Measurements from ENCODE around the gene JAZF1.
"Not testable (repeated sequence)": the region's sequence is repeated elsewhere in the genome, so short reads cannot be mapped to it uniquely, and the experiment has no call there.

Gene JAZF1

DNA sequence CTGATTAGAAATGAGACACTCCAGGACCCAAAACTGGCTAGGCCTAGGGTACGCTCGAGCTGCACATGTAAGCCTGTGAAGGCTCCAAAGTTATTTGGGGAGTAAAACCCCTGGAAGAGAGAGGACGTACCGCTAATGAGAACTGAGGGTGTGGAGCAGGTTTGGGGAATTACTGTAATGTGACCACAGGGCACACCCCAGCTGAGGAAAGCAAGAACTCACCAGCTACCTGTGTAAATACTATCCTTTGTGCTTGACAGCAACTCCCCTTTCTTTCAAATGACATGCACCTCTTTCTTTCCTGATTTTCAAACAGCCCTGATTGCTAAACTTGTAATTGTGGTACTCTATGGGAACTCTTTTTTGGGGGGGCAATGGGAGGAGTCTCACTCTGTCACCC lies 147.2 kb downstream of the JAZF1 start:
- DNase-seq = no peak

DNA sequence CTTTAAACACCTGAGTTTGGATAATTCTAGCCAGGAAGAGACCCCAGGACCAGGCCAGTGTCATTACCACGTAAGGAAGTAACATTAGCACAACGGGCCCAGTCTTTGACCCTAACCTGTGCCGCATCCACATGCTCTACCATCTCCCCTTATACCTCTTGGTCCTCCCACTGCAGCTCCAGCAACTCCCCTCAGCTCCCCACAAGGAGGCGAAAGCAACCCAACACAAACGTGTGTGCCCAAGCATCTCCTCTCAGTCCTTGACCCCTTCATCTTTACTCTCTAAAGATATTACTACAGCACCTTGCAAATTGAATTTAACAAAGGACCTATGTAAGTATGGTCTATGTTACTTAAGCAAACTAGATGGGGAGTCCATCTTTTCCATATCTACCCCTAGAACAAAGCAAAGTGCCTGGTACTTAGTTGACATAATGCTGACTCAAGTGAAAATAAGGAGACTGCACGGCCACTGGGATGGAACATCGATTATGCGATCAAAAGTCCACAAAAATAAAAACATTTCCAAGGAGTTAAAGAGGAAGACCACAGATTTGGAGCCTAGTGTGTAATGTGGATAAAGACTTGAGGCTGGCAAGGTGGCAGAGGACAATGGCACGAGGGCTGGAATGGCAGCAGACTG lies 147.7 kb downstream of the JAZF1 start:
- DNase-seq = no peak

DNA sequence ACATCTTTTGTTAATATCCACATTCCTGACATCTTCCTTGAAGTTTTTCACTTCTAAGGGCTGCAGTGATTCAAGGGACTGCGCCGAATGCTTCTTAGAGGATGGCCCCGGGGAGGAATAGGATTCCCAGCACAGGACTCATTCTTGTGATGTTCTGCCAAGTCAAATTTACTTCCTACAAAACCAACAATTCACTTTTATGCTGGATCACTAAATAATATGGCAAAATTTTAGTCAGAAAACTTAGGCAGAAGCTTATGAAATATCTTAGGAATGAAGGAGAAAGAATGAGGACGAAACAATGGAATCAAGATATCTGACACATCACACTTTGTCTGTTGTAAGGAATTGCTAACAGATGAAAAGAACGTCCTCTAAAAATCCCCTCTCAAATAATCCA lies 151.5 kb downstream of the JAZF1 start:
- no peak for DNase-seq

DNA sequence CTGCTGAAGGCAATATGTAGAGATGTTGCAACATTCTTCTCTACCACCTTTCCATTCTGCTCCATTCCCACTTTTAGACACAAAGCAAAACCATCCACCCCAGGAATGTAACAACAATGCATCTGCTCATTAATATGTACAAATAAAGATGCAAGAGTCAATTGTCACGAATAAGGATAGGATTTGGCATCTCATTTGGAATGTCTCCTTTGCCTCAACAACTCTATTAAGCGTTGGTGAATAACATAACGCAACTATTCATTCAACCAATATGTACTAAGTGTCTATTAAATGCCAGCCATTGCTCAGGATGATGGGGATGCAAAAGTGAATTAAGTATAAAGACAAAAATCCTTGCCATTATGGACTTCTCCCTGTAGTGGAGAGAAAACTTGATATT lies 152.1 kb downstream of the JAZF1 start:
- no peak for DNase-seq

DNA sequence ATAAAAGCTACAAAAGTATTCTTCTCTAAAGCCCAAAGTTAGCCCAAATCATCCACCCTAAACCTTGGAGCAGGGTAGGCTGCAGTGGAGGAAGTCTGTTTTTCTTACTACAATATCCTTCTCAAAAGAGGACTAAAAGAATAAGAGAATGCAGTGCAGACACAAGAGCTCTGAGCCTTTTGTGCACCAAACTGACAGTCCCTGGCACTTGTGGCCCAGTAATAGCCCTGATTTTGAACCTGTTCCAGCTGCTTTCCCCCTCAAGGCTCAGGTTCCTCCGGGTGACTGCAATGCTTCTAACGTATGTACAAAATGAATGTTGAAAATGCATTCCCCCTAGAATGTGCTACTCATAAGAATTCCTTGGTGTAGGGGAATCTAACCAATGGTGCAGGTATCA lies 154.4 kb downstream of the JAZF1 start:
- no peak for DNase-seq

DNA sequence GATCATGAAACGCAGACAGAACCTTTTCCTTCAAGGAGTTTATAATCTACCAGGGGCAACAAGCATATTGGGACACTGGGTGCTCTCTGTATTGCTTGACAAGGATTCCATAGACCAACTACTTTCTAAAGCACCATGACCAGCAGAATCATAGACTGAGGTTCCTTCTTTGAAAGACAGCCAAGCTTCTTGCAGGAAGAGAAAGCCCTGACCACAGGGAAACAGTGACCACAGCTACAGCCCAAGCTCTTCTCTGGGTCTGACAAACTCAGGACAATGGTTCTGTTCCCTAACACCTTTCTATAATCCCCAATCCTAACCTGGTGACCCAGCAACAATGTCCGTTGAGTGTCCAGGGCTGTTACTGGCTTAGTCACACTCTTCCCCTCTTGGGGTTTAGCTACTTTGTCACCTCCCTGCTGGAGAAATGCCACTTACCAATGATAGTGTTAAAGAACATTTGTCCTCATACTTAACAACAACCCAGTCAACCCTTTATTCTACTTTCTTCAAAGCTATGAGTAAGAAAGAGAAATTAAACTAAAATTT lies 155.7 kb downstream of the JAZF1 start:
- no peak for DNase-seq

DNA sequence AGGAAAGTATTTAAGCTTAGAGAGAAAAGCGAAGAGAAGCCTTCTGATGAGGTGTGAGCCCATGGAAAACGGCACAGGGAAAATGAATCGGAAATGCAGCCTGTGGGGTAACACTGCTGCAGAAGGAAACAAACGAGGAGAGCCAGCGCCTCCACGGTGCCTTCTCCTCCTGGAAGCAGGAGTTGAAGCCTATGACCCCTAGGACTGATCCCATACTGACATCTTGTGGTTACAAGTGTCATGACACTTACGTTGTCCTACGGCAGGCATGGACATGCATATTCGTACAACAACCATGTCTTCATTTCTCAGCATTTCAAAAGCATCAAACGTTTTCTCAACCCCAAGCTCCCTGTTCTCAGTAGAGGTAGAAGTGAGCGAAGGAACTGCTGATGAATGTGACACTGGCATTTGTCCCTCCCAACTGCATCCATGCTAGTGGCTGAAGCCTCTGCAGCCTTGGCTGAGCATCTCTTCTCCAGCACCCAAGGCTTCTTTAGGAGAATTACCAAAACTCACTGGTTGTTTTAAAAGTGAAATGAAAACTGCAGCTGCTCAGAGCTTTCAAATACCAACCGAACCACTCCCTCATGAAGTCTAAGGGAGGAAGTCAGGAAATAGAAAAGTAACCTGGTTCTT lies 160.2 kb downstream of the JAZF1 start:
- peak; percentile 74 for DNase-seq

DNA sequence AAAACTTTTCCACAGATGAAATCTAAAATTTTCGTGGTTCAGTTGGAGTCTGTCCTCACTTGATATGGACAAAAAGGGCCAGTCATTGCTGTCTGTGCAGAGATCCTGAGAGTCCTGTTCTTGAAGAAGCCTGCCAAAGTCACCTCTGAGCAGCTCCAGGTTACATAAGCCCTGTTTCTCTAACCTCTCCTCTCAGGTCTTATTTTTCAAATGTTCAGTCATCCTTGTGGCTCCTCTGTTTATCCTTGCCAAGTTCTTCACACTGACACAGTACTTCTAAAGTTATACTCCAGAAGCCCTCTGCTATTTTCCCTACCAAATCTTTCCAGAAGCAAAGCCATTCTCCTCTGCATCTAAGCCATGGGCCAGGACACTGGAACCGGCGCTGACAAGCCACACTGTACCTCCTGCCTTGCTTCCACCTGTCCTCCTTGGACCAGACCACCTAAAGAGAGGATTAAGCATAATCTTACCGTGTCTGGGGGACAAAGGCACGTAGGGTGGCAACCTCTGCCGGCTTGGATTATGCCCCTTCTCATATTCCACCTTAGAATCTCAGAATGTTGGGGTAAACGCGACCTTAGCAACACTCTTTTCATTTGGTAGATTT lies 161.6 kb downstream of the JAZF1 start:
- DNase-seq = no peak

DNA sequence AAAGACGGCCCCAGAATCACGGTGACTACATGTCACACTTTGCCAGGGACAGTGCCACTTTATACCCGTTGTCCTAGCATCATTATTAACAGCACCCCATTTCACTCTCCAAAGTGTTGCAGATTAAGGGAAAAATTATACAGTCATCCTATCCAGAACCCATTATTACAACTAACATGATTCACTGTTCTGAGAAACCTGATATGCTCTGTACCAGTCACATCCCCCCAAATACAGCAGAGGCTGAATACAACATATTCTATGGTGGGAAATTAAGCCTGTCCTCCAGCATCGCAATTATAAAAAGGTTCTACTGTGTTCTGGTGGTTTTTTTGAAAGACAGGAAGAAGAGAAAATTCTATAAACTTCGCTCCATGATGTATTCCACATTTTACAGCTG lies 162.1 kb downstream of the JAZF1 start:
- no peak for DNase-seq

DNA sequence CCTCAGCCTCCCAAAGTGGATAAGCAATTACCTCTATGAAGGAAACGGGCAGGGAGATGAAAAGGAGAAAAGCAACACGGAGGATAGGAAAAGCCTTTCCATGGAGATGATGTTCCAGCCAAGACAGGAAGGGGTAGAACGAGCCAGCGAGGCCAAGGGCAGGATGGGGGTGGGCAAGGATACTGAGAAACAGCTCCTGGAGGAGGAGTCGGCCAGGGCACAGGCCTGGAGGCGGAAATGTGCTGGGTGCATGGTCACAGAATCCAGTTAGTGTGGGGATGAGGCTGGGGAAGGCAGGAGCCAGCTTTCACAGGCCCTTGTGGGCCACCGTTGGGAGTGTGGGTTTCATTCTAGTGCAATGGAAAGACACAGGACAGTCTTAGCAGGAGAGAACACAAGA lies 162.6 kb downstream of the JAZF1 start:
- DNase-seq = no peak

DNA sequence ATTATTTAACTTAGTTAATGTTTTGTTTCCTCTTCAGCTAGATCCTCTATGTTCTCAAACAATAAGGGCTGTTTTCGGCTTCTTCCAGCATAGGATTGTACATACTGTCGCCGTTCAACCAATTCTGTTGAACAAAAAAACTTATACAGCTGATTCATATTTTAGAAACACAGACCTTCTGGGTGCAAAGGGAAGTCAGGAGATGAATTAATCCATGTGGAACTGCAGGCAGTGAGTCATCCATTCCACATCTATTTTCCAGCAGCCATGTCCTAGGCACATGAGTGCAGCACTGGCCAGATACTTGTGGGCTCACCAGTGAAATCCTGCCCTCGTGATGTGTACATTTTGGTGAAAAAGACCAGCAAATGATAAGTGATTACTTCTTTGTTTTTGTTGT lies 163.2 kb downstream of the JAZF1 start:
- no peak for DNase-seq

DNA sequence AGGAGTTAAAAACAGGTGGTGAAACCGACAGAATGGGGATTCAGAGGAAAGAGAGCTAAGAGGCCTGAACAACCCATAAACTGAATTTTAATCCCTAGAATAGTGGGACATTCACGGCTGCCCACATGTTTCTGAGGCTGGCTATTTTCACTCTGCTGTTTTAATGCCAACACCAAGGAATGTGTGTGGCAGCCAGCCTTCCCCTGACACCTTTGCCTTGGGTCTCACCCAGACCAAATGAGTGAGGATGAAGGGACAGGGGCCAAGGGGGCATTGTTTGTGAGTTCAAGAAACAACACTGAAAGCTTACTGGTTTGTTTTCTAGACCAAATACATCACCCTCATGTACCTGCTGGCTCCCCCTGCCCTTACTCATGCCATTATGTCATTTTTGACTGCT lies 164.3 kb downstream of the JAZF1 start:
- DNase-seq = no peak

DNA sequence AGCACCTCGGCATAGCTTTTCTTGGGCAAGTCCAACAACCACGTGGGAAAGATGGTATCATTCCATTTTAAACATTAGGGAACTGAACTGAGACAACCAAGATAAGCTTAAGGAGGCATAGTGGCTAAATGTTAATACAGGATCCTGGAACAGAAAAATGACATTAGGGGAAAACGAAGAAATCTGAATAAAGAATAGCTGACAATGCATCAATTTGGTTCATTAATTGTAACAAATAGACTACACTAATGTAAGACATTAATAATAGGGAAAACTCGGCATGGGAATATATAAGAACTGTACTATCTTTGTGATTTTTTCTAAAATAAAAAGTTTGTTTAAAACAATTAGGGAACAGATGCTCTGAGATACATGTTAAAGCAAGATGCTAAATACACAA lies 165.4 kb downstream of the JAZF1 start:
- no peak for DNase-seq

DNA sequence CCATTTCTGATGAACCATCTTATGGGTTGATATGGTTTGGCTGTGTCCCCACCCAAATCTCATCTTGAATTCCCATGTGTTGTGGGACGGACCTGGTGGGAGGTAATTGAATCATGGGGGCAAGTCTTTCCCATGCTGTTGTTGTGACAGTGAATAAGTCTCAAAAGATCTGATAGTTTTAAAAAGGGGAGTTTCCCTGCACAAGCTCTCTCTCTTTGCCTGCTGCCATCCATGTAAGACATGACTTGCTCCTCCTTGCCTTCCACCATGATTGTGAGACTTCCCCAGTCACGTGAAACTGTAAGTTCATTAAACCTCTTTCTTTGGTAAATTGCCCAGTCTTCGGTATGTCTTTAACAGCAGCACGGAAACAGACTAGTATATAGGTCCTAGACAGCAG lies 166.3 kb downstream of the JAZF1 start:
- not testable (repeated sequence) for DNase-seq

DNA sequence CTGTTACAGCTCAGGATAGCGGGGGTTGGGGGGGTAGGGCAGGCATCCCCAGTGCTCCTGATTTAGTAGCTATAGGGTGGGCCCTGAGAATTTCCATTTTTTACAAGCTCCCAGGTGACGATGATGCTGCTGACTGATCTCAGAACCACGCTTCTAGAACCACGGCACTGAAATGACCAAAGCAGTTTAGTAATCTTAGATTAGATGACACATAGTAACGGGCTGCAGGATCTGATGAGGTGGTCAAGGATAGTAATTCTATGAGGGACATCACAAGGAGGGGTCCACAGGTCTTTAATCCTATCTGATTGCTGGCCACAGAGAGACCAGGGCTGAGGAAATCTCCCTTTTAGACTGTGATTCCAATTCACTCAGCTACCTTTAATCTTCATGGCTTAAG lies 167.2 kb downstream of the JAZF1 start:
- DNase-seq = no peak

DNA sequence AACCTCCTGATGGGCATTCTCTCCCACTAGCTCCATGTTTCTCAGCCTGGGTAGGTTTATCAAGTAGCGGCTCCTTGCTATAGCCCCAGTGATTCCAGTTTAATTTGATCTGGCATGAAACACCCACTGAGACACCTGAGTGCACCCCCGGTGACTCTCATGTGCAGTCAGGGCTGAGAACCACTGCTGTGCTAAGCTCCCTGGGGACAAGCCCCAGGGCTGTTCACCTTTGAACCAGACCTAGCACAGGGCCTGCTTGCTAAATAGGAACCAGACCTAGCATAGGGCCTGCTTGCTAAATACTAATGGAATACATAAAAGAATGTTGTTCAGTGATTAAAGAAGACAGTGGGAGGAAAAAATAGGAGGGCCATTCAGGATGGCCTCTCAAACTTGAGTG lies 167.6 kb downstream of the JAZF1 start:
- no peak for DNase-seq

DNA sequence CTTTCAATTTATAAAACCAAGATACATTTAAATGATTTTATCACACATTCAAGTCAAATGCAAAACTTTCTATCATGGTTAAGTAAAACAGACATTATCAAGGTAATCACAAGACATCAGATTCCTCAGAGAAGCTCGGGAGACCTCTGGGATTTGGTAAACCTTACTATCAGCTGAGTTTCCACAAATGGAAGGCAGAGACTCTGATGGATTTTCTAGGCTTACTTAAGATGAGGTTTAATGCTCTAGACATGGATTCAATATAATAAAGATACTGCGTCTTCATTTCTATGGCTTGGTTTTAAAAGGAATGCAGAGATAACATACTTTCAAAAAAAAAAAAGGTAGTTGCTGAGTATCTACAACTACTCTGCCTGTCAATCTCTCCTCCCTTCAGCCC lies 171.7 kb downstream of the JAZF1 start:
- DNase-seq = no peak

DNA sequence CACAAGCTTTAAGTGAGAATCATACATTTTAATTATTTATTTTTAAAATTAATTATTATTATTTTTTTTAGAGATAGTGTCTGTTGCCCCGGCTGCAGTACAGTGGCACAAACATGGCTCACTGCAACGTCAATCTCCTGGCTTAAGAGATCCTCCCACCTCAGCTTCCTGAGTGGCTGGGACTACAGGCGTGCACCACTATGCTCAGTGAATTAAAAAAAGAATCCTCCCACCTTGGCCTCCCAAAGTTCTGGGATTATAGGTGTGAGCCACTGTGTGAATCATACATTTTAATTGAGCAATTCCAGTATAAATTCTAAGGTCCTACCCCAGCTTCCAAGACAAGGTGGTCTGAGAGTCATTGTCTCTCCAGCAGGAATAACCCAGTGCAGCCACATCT lies 172.4 kb downstream of the JAZF1 start:
- DNase-seq = no peak

DNA sequence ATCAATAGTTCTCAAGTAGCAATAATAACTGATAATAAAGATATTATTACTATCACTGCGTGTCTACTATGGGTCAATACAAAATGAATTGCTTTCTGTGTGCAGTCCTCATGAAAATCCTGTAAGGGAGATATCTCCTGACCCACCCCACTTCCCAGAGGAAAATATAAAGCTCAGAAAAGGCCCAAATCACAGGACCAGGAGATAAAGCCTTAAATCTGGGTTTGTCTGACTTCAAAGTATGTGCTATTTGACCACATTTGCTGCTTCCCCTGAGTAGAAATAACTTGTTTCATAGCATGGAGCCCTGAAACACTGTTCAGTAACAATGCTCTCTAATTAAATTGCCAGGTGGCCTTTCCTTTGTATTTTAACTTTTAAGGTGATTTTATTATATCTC lies 174.1 kb downstream of the JAZF1 start:
- no peak for DNase-seq

DNA sequence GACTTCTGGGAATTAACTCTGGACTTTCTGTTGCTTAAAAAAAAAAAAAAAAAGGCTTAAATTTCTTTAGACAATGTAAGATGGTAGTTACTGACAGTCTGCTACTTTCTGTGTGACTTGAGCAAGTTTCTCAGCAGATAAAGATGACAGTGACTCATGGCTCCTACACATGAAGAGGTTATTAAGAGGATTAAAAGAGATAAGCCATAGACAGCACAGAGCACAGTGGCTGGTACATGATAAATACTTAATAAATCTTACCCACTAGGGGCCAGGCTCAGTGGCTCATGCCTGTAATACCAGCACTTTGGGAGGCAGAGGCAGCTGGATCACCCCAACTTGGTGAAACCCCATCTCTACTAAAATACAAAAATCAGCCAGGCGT lies 174.8 kb downstream of the JAZF1 start:
- no peak for DNase-seq

DNA sequence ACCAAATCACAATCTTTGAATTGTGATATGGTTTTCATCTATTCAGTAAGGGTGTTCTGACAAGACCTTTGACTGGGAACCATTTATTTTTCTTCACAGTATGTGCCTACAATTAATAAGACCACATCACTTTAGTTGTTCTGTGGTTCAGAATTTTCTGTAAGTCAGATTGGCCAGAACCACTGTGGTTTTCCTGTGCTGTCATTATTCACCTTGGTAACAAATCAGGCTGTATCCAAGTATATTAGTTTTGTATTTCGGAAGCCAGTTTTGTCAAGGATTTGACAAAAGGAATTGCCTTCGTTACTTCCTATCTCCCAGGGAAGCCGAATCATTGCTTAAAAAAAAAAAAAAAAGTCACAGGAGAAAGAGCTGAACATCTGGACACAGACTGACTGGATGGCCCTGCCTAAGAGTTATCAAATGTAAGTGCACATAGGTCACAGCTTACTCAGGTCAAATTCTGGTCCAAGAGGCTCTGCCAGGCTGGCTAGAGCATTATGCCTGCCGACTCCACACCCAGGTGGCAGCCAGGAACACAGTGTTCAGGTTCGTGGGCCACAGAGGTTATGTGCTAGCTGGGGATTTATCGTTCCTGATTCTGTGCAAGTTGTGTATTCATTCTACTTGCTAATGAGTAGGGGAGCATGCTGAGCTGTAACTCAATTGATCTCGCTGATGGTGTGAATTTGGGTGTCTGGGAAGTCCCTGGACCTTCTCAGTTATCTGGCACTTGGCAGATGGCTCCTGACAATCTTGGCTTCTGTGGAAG lies 175.3 kb downstream of the JAZF1 start:
- no peak for DNase-seq

DNA sequence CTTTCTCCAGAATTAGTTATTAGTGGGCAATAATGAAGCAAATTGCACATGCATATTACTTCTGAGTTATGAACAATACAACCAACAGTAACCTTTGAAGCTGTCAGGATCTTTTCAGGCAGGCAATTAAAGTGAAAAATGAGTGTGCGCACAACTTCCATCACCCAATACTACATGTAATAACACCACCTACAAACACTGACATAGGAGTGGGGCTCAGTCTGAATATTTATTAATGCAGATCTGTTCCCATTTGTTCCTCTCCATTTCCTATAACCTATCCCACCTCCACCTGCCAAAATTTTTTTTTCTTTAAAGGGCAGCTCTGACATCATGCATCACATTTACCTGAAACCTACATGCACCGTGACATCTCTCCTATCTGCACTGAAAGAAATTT lies 177.2 kb downstream of the JAZF1 start:
- DNase-seq = no peak

DNA sequence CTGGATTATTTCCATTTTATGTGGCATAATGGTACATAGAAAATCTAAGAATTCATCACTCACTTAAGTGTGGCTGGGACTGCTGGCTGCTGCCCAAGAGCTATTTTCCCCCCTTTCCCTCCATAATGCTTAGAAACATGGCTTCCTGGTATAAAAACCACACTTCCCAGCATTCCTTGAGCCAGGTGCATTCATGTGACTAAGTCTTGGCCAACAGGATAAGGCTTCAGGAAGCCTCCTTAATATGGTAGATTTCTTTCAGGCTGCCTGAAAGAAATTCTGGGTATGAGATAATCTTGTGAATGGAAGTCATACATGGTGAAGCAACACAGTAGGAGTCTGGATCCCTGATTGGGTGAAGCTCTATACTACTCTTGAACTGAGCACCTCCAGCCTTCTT lies 178.0 kb downstream of the JAZF1 start:
- DNase-seq = no peak

DNA sequence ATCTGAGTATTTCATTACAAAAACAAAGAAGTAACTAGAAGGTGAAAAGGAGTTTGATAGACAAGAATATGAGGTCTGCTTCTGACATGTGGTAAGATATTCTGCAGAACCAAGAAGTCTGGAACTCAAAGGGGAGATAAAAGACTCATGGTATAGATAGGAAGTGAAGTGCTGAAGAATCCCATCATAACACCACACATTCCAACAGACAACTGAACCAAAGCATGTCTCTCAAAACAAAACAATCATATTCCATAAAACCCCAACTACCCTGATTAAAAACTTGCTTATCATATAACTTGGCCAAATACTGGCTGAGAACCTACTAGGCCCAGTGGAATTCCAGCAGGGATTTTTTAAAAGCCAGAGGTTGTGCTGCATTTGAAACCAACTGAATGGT lies 178.7 kb downstream of the JAZF1 start:
- DNase-seq = no peak
